ENCODE results near the gene BAIAP2L1.

DNA sequence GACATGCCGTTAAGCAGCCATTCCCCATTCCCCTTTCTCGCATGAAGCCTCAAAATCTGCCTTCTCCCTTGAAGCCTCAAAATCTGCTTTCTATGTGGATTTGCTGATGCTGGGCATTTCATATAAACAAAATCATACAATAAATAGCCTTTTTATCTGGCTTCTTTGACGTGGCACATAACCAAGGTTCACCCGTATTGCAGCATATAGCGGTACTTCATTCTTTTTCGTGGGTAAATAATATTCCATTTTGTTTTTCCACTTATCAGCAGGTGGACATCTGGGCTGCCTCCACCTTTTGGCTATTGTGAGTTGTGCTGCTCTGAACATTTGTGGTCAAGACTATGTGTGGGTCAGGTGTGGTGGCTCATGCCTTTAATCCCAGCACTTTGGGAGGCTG, 62.4 kb downstream of the BAIAP2L1 start:
- TF ChIP-seq, protein P1, sequence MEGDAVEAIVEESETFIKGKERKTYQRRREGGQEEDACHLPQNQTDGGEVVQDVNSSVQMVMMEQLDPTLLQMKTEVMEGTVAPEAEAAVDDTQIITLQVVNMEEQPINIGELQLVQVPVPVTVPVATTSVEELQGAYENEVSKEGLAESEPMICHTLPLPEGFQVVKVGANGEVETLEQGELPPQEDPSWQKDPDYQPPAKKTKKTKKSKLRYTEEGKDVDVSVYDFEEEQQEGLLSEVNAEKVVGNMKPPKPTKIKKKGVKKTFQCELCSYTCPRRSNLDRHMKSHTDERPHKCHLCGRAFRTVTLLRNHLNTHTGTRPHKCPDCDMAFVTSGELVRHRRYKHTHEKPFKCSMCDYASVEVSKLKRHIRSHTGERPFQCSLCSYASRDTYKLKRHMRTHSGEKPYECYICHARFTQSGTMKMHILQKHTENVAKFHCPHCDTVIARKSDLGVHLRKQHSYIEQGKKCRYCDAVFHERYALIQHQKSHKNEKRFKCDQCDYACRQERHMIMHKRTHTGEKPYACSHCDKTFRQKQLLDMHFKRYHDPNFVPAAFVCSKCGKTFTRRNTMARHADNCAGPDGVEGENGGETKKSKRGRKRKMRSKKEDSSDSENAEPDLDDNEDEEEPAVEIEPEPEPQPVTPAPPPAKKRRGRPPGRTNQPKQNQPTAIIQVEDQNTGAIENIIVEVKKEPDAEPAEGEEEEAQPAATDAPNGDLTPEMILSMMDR (IDR thresholded peaks at IDR 0.05) = no peak
- no peak for TF ChIP-seq POLR2A (IDR thresholded peaks at IDR 0.05)
- TF ChIP-seq POLR2AphosphoS5 (IDR thresholded peaks at IDR 0.05) = no peak

Measured in transverse colon (tissue), 4 donors.